ENCODE results near the gene TSHZ2. TPM values are rescaled to one million over a fixed set of nuclear protein-coding genes. Genes with fewer than 3 reads are reported as not detected.

TSHZ2 gene
- total RNA-seq, 1 experiment from 2014 or later, result 0.07 TPM

GRCh38 chr20:52926505-52926904, 45.7 kb upstream of the TSHZ2 start:
- WGBS (ENCODE audit: extremely low coverage, insufficient read length, low lambda C conversion rate), result no CpG with 5 or more reads among the region's 1 CpG
- Histone ChIP-seq H3K9me3 (ENCODE audit: control insufficient read depth, low read depth, low read length) (no peaks in the 10 kb centered on the region), H3T11ph (ENCODE audit: low read length) (no peak overlapping the region), H3K23ac (ENCODE audit: insufficient read length, low read depth, low read length) (no peak overlapping the region), H2BK12ac (ENCODE audit: insufficient read length, low read depth, low read length) (no peak overlapping the region), H2BK120ac (ENCODE audit: low read depth, low read length, poor library complexity, severe bottlenecking) (no peak overlapping the region), H4K91ac (ENCODE audit: insufficient read length, low read depth, low read length) (no peak overlapping the region), H3K27me3 (ENCODE audit: insufficient read depth, low read length) (no peaks in the 10 kb centered on the region), H3K14ac (ENCODE audit: insufficient read depth, low read length) (no peak overlapping the region), H3K4me2 (ENCODE audit: insufficient read depth, insufficient read length, low read length) (no peak overlapping the region), H3K56ac (ENCODE audit: insufficient read length, low read depth, low read length) (no peak overlapping the region), H3K79me1 (ENCODE audit: insufficient read depth, low read depth, low read length, poor library complexity, severe bottlenecking) (no peaks in the 10 kb centered on the region), H4K8ac (replicated peaks; ENCODE audit: insufficient read length, low read depth, low read length) (no peak overlapping the region), H2AK5ac (ENCODE audit: insufficient read length, low read length) (no peak overlapping the region), H3K18ac (ENCODE audit: insufficient read length, low read depth, low read length) (no peak overlapping the region), H3K9ac (ENCODE audit: extremely low read depth, insufficient read length, low read length) (no peak overlapping the region), H3K23me2 (ENCODE audit: insufficient read length, low read depth, low read length, poor library complexity, severe bottlenecking) (no peaks in the 10 kb centered on the region), H3K27ac (ENCODE audit: insufficient read length, low read depth, low read length) (no peak overlapping the region), H3K4ac (ENCODE audit: low read depth, low read length) (no peak overlapping the region), H2BK15ac (ENCODE audit: low read depth, low read length) (no peak overlapping the region), H3K4me1 (ENCODE audit: insufficient read depth, low read length) (no peaks in the 10 kb centered on the region), H2AFZ (ENCODE audit: low read length) (no peak overlapping the region), H4K5ac (ENCODE audit: insufficient read length, low read depth, low read length) (no peak overlapping the region), H2BK20ac (ENCODE audit: low read depth, low read length, poor library complexity, severe bottlenecking) (no peak overlapping the region), H4K20me1 (ENCODE audit: control insufficient read depth, insufficient read depth, insufficient read length) (no peaks in the 10 kb centered on the region), H2BK5ac (ENCODE audit: insufficient read length, low read length) (no peak overlapping the region), H3K79me2 (ENCODE audit: insufficient read depth, low read length) (no peaks in the 10 kb centered on the region)
- DNase-seq, result no peak
- H3K4me1 Mint-ChIP-seq, result peaks cover 10 to 21% of the 10 kb centered on the region in 2 experiments
- H3K27me3 Mint-ChIP-seq (ENCODE audit: low read depth), result no peaks in the 10 kb centered on the region
- no peak for TF ChIP-seq CTCF (conservative IDR thresholded peaks at IDR 0.05)
- no peaks in the 10 kb centered on the region for H3K9me3 Mint-ChIP-seq
- H3K36me3 Mint-ChIP-seq (ENCODE audit: insufficient read depth in 1 of 3, low read depth in 3 of 3), result no peaks in the 10 kb centered on the region
- no peak overlapping the region for H3K4me3 Mint-ChIP-seq
- H3K27ac Mint-ChIP-seq, result no peak overlapping the region

Data from H9 (cell line).